HuH-7.5 (cell line): Measurements from ENCODE around the gene SAMD4A.
A peak's percentile ranks its signal among the peaks of the same experiment; 100 is the strongest.

ENCODE experiments used
- DNase-seq: peaks from one replicate; pipeline ENCODE4 v3.0.0; 2011; ENCODE audit warnings: low spot score

SAMD4A gene

GRCh38 chr14:54766276-54767138 is 199.6 kb downstream of the SAMD4A start:
- no peak for DNase-seq

GRCh38 chr14:54767139-54767431 is 200.2 kb downstream of the SAMD4A start:
- DNase-seq: no peak

- no peak for DNase-seq
These were observed 200.5 kb downstream of the SAMD4A start for GRCh38 chr14:54767450-54767849.

- DNase-seq: no peak
These were observed 201.7 kb downstream of the SAMD4A start for GRCh38 chr14:54768501-54769129.

- DNase-seq: no peak
These were observed 203.3 kb downstream of the SAMD4A start for GRCh38 chr14:54769951-54770863.

GRCh38 chr14:54771411-54772027 is 204.6 kb downstream of the SAMD4A start:
- no peak for DNase-seq

- DNase-seq: no peak
These were observed 205.5 kb downstream of the SAMD4A start for GRCh38 chr14:54772451-54772881.

GRCh38 chr14:54773171-54774006 is 206.5 kb downstream of the SAMD4A start:
- peak; percentile 94 for DNase-seq

- no peak for DNase-seq
These were observed 207.9 kb downstream of the SAMD4A start for GRCh38 chr14:54774824-54775223.

GRCh38 chr14:54775486-54776140 is 208.7 kb downstream of the SAMD4A start:
- DNase-seq: no peak

- no peak for DNase-seq
These were observed 209.6 kb downstream of the SAMD4A start for GRCh38 chr14:54776361-54777001.

GRCh38 chr14:54777395-54777794 is 210.5 kb downstream of the SAMD4A start:
- DNase-seq: no peak

GRCh38 chr14:54778618-54779345 is 211.9 kb downstream of the SAMD4A start:
- DNase-seq: no peak

- DNase-seq: no peak
These were observed 214.2 kb downstream of the SAMD4A start for GRCh38 chr14:54781080-54781479.

- DNase-seq: no peak
These were observed 215.2 kb downstream of the SAMD4A start for GRCh38 chr14:54781961-54782750.

GRCh38 chr14:54782751-54783659 is 216.1 kb downstream of the SAMD4A start:
- peak; percentile 22 for DNase-seq

- no peak for DNase-seq
These were observed 216.7 kb downstream of the SAMD4A start for GRCh38 chr14:54783660-54784015.

GRCh38 chr14:54784060-54784459 is 217.1 kb downstream of the SAMD4A start:
- DNase-seq: no peak
